Keratinocyte (primary cell): Measurements from ENCODE around the gene SFXN1. TPM values are rescaled to one million over a fixed set of nuclear protein-coding genes. Genes with fewer than 3 reads are reported as not detected.

Experiments
- DNase-seq: peaks from one replicate; pipeline ENCODE4 v3.0.0-alpha.2; 2011; ENCODE audit warnings: low read depth, missing footprints, low spot score
- FAIRE-seq: peaks from 2 replicates; lab custom pipeline; 2011; peaks lifted over from hg19 to GRCh38; lab: Jason Lieb, UNC
- H2AFZ ChIP-seq: 2 replicates; pipeline ENCODE4 v1.6.0; 2012; ENCODE audit warnings: low read length, control low read depth, inconsistent platforms; ENCODE audit not compliant: control insufficient read depth
- H3K27ac ChIP-seq: 2 replicates; pipeline ENCODE4 v1.5.1; 2011; ENCODE audit warnings: low read length; ENCODE audit not compliant: control insufficient read depth, insufficient read depth
- H3K27me3 ChIP-seq: 3 replicates; pipeline ENCODE4 v1.6.0; 2011; ENCODE audit warnings: low read length; ENCODE audit not compliant: control insufficient read depth, insufficient read depth; ENCODE audit errors: extremely low read depth
- H3K36me3 ChIP-seq, 2 experiments: 2 replicates in 1 of 2; 3 replicates in 1 of 2; pipeline ENCODE4 v1.5.1; 2011; ENCODE audit warnings: low read length in 2 of 2, mild to moderate bottlenecking in 1 of 2; ENCODE audit not compliant: control insufficient read depth in 2 of 2, insufficient read depth in 2 of 2; ENCODE audit errors: extremely low read depth in 1 of 2
- H3K4me1 ChIP-seq: 3 replicates; pipeline ENCODE4 v1.5.1; 2011; ENCODE audit warnings: low read length; ENCODE audit not compliant: control insufficient read depth, insufficient read depth; ENCODE audit errors: extremely low read depth
- H3K4me2 ChIP-seq: 3 replicates; pipeline ENCODE4 v1.6.0; 2011; ENCODE audit warnings: low read depth, low read length; ENCODE audit not compliant: control insufficient read depth, insufficient read depth; ENCODE audit errors: extremely low read depth
- H3K4me3 ChIP-seq, 3 experiments: fragments of 200-600 bp in 1 of 3; sonication (generic) in 1 of 3; 2 replicates in 2 of 3; 3 replicates in 1 of 3; pipeline ENCODE4 v1.5.1; 2011 to 2016; ENCODE audit warnings: low read length in 3 of 3, mild to moderate bottlenecking in 3 of 3, control low read depth in 2 of 3, inconsistent platforms in 1 of 3, low read depth in 1 of 3, mixed read lengths in 1 of 3, mixed run types in 1 of 3, moderate library complexity in 1 of 3; ENCODE audit not compliant: control insufficient read depth in 2 of 3, insufficient read depth in 2 of 3; ENCODE audit errors: extremely low read depth in 1 of 3
- H3K79me2 ChIP-seq: 2 replicates; pipeline ENCODE4 v1.6.0; 2012; ENCODE audit warnings: low read length; ENCODE audit not compliant: control insufficient read depth, insufficient read depth
- H3K9ac ChIP-seq: 3 replicates; pipeline ENCODE4 v1.6.0; 2011; ENCODE audit warnings: low read length; ENCODE audit not compliant: control insufficient read depth, insufficient read depth; ENCODE audit errors: extremely low read depth
- H3K9me1 ChIP-seq: 3 replicates; pipeline ENCODE4 v1.6.0; 2011; ENCODE audit warnings: low read length; ENCODE audit not compliant: control insufficient read depth, insufficient read depth; ENCODE audit errors: extremely low read depth
- H3K9me3 ChIP-seq: 2 replicates; pipeline ENCODE4 v1.5.1; 2012; ENCODE audit warnings: low read depth, low read length; ENCODE audit not compliant: control insufficient read depth
- H4K20me1 ChIP-seq: 3 replicates; pipeline ENCODE4 v1.6.0; 2011; ENCODE audit warnings: low read length; ENCODE audit not compliant: control insufficient read depth, insufficient read depth; ENCODE audit errors: extremely low read depth
- CTCF ChIP-seq, 3 experiments: IDR thresholded peaks in 1 of 3; conservative IDR thresholded peaks in 1 of 3; optimal IDR thresholded peaks in 1 of 3; 2 replicates in 2 of 3; 3 replicates in 1 of 3; pipeline versions ENCODE3 to v1.5.1; 2011; ENCODE audit warnings: low read length in 3 of 3, mild to moderate bottlenecking in 3 of 3, moderate library complexity in 2 of 3, control low read depth in 1 of 3, inconsistent platforms in 1 of 3; ENCODE audit not compliant: insufficient read depth in 2 of 3; ENCODE audit errors: extremely low read depth in 1 of 3
- EZH2 ChIP-seq: IDR thresholded peaks from one replicate; pipeline ENCODE4 v1.6.1; 2012; ENCODE audit warnings: inconsistent platforms, mild to moderate bottlenecking, low read length, moderate library complexity
- dilution Hi-C: fragments of 300-500 bp; cut with MboI; formaldehyde crosslinking; loops from one replicate; pipeline ENCODE4 v1.7.0; 2020; ENCODE audit warnings: low sequenced_read_pairs; ENCODE audit not compliant: extremely low pct_ligation_motif_present
- polyA plus RNA-seq, 5 experiments: library from polyadenylated mRNA; depleted of rRNA in 3 of 5; stranded (reverse) in 3 of 5; stranded (forward) in 1 of 5; unstranded in 1 of 5; fragments of >200 nt; gene quantifications; 1 replicate in 1 of 5; 2 replicates in 3 of 5; 3 replicates in 1 of 5; pipeline versions ENCODE4 v1.2.1 to v1.2.3, GENCODE V29; 2011 to 2012; ENCODE audit warnings: missing spikeins in 2 of 5, low read depth in 1 of 5, low replicate concordance in 1 of 5

The SFXN1 gene
- polyA plus RNA-seq, 1 donor (not counting 4 experiments of a cell fraction or from before 2014, with no cell fraction given), result 80.8 TPM

- no peaks in the 10 kb centered on the region for H3K4me1 ChIP-seq
- H2AFZ ChIP-seq, result no peak overlapping the region
- H3K9me3 ChIP-seq, result no peaks in the 10 kb centered on the region
- no peak overlapping the region for H3K4me3 ChIP-seq
- no peaks in the 10 kb centered on the region for H3K79me2 ChIP-seq
- TF ChIP-seq CTCF (optimal IDR thresholded peaks at IDR 0.05 in 1 of 3, IDR thresholded peaks at IDR 0.05 in 1 of 3, conservative IDR thresholded peaks at IDR 0.05 in 1 of 3; ENCODE audit: extremely low read depth in 1 of 3, insufficient read depth in 2 of 3, low read length in 3 of 3) (no peak), EZH2 (no peak)
- DNase-seq, result no peak
- no peaks in the 10 kb centered on the region for H3K27me3 ChIP-seq
- no peaks in the 10 kb centered on the region for H3K9me1 ChIP-seq
- dilution Hi-C loops, result no loop called here
- H3K9ac ChIP-seq, result no peak overlapping the region
- no peak for FAIRE-seq
- no peak overlapping the region for H3K4me2 ChIP-seq
- H3K27ac ChIP-seq, result no peak overlapping the region
- H4K20me1 ChIP-seq, result no peaks in the 10 kb centered on the region
- no peaks in the 10 kb centered on the region for H3K36me3 ChIP-seq
These were observed 94.5 kb downstream of the SFXN1 start for GRCh38 chr5:175572886-175573285.

- no peak overlapping the region for H3K4me3 ChIP-seq
- H4K20me1 ChIP-seq, result no peaks in the 10 kb centered on the region
- H3K79me2 ChIP-seq, result no peaks in the 10 kb centered on the region
- no peak for TF ChIP-seq CTCF (optimal IDR thresholded peaks at IDR 0.05 in 1 of 3, IDR thresholded peaks at IDR 0.05 in 1 of 3, conservative IDR thresholded peaks at IDR 0.05 in 1 of 3; ENCODE audit: extremely low read depth in 1 of 3, insufficient read depth in 2 of 3, low read length in 3 of 3)
- TF ChIP-seq EZH2, result no peak
- H3K9me3 ChIP-seq, result no peaks in the 10 kb centered on the region
- dilution Hi-C loops, result no loop called here
- H2AFZ ChIP-seq, result no peak overlapping the region
- no peaks in the 10 kb centered on the region for H3K27me3 ChIP-seq
- H3K9me1 ChIP-seq, result no peaks in the 10 kb centered on the region
- no peak overlapping the region for H3K9ac ChIP-seq
- H3K4me2 ChIP-seq, result no peak overlapping the region
- no peaks in the 10 kb centered on the region for H3K36me3 ChIP-seq
- FAIRE-seq (no peak), DNase-seq (no peak)
- H3K4me1 ChIP-seq, result no peaks in the 10 kb centered on the region
- no peak overlapping the region for H3K27ac ChIP-seq
These were observed 95.3 kb downstream of the SFXN1 start for GRCh38 chr5:175573493-175574269.
